CD4-positive, alpha-beta memory T cell (primary cell): ENCODE results near the gene SLC26A5. TPM values are rescaled to one million over a fixed set of nuclear protein-coding genes. Genes with fewer than 3 reads are reported as not detected.

Experiments used
- CTCF ChIA-PET: fragments of 350-600 bp; sonication (Branson Sonifier 250); formaldehyde crosslinking; loops from one replicate; lab custom pipeline; 2021; ENCODE audit warnings: inconsistent platforms; ENCODE audit not compliant: partially characterized antibody; lab: Charles Lee
- POLR2A ChIA-PET: fragments of 350-600 bp; sonication (Branson Sonifier 250); formaldehyde crosslinking; loops from one replicate; lab custom pipeline; 2021; ENCODE audit not compliant: partially characterized antibody; lab: Charles Lee
- DNase-seq, 5 donors: peaks; one replicate each; pipeline versions ENCODE4 v3.0.0 to v3.0.0-alpha.2; 2020 to 2022; ENCODE audit warnings: mixed read lengths in 1 of 5
- H3K27ac ChIP-seq: one replicate; pipeline ENCODE4 v1.7.0; 2013; ENCODE audit warnings: low read depth, low read length
- H3K27me3 ChIP-seq: 2 replicates; pipeline ENCODE4 v1.7.0; 2013; ENCODE audit warnings: mild to moderate bottlenecking, low read length, moderate library complexity; ENCODE audit not compliant: insufficient read depth
- H3K36me3 ChIP-seq: 2 replicates; pipeline ENCODE4 v1.7.0; 2013; ENCODE audit warnings: mild to moderate bottlenecking, low read length, moderate library complexity; ENCODE audit not compliant: insufficient read depth
- H3K4me1 ChIP-seq: 2 replicates; pipeline ENCODE4 v1.7.0; 2013; ENCODE audit warnings: mild to moderate bottlenecking, low read length, moderate library complexity; ENCODE audit not compliant: insufficient read depth
- H3K4me3 ChIP-seq, 2 donors: one replicate each; pipeline ENCODE4 v1.7.0; 2013; ENCODE audit warnings: low read length in 2 of 2, mild to moderate bottlenecking in 1 of 2
- H3K9me3 ChIP-seq, 2 donors: one replicate each; pipeline ENCODE4 v1.7.0; 2013; ENCODE audit warnings: low read length in 2 of 2, control low read depth in 1 of 2; ENCODE audit not compliant: control insufficient read depth in 1 of 2
- H3K27ac Mint-ChIP-seq, 7 donors: one replicate each; pipeline ENCODE4 v1.8.0; 2020 to 2021; ENCODE audit warnings: mixed read lengths in 7 of 7, mild to moderate bottlenecking in 6 of 7, inconsistent platforms in 3 of 7, moderate library complexity in 3 of 7
- H3K27me3 Mint-ChIP-seq, 2 donors: one replicate each; pipeline ENCODE4 v1.8.0; 2020 to 2021; ENCODE audit warnings: mixed read lengths in 2 of 2
- H3K36me3 Mint-ChIP-seq, 2 donors: one replicate each; pipeline ENCODE4 v1.8.0; 2020 to 2021; ENCODE audit warnings: mixed read lengths in 2 of 2, inconsistent platforms in 1 of 2, mild to moderate bottlenecking in 1 of 2
- H3K4me1 Mint-ChIP-seq, 4 donors: one replicate each; pipeline ENCODE4 v1.8.0; 2020 to 2021; ENCODE audit warnings: mixed read lengths in 4 of 4, mild to moderate bottlenecking in 1 of 4
- H3K4me3 Mint-ChIP-seq, 8 donors: one replicate each; pipeline ENCODE4 v1.8.0; 2020 to 2021; ENCODE audit warnings: mixed read lengths in 8 of 8, mild to moderate bottlenecking in 7 of 8, moderate library complexity in 6 of 8, inconsistent platforms in 3 of 8
- H3K9me3 Mint-ChIP-seq, 8 donors: one replicate each; pipeline ENCODE4 v1.8.0; 2020 to 2021; ENCODE audit warnings: mixed read lengths in 8 of 8, mild to moderate bottlenecking in 5 of 8, inconsistent platforms in 3 of 8, moderate library complexity in 1 of 8
- intact Hi-C: fragments of 100-400 bp; cut with micrococcal nuclease; formaldehyde crosslinking; loops from one replicate; pipeline ENCODE4 v1.15.1; 2023
- polyA plus RNA-seq, 2 donors: library from polyadenylated mRNA; unstranded; fragments of 300-500 nt; fragmentation: Illumina TruSeq; gene quantifications; one replicate each; pipeline ENCODE4 v1.2.3, GENCODE V29; 2021
- total RNA-seq, 2 experiments: library from RNA; stranded (reverse); gene quantifications; one replicate each; pipeline ENCODE4 v1.2.3, GENCODE V29; 2021

The SLC26A5 gene
- total and polyA plus RNA-seq, 4 experiments from 2014 or later = not detected

DNA sequence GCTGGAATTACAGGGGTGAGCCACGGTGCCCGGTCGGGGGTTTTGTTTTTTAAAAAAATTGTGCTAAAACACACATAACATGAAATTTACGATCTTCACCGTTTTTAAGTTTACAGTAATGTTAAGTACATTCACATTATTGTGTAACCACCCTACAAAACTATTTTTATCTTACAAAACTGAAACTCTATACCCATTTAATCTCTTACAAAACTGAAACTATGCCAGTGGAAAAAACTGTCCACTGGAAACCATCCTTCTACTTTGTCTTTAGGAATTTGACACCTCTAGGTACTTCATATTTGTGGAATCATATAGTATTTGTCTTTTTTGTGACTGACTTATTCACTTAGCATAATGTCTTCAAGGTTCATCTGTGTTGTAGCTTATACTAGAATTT, 99.6 kb downstream of the SLC26A5 start:
- H3K36me3 Mint-ChIP-seq = peaks cover 5 to 38% of the 10 kb centered on the region in 2 donors
- POLR2A ChIA-PET = interaction anchor here (1.2 to 1.6 kb wide), 2 partner anchors 22 to 31 kb away, joined by 3 to 4 read pairs; no protein-coding TSS in a partner anchor
- peaks cover 36 to 82% (median 62%) of the 10 kb centered on the region in 4 donors for H3K4me1 Mint-ChIP-seq
- DNase-seq = no peak
- H3K27me3 Mint-ChIP-seq = no peaks in the 10 kb centered on the region
- H3K27ac ChIP-seq = no peak overlapping the region
- peak overlapping the region in 3 of 7 donors; percentile 53 to 100 (median 99) for H3K27ac Mint-ChIP-seq
- no peak overlapping the region for H3K4me3 ChIP-seq
- peaks cover 2% of the 10 kb centered on the region for H3K36me3 ChIP-seq
- H3K9me3 ChIP-seq = no peaks in the 10 kb centered on the region
- no peaks in the 10 kb centered on the region for H3K27me3 ChIP-seq
- CTCF ChIA-PET = no interaction called here
- peaks cover 69% of the 10 kb centered on the region for H3K4me1 ChIP-seq
- H3K4me3 Mint-ChIP-seq = peak overlapping the region in 3 of 8 donors; percentile 58 to 100 (median 78)
- intact Hi-C loops = loop anchor here (2.0 to 5.0 kb wide), 2 partner anchors 14 to 199 kb away; partner anchors contain the start of gene NAPEPLD
- H3K9me3 Mint-ChIP-seq = peaks cover 0 to 1% (median 0%) of the 10 kb centered on the region in 8 donors

- ChIA-PET POLR2A (interaction anchor here (0.9 to 1.7 kb wide), 8 partner anchors 14 to 64 kb away, joined by 3 to 5 read pairs (median 3); no protein-coding TSS in a partner anchor), CTCF (no interaction called here)
- peak within 1 kb of the TSS; percentile 98 to 100 (median 99) for H3K4me3 Mint-ChIP-seq
- peak within 1 kb of the TSS; percentile 96 to 99 (median 98) for H3K27ac Mint-ChIP-seq
- Histone ChIP-seq H3K36me3 (peaks cover 17% of the 10 kb centered on the region), H3K27ac (peak within 1 kb of the TSS; percentile 82), H3K9me3 (no peaks in the 10 kb centered on the region), H3K4me1 (peaks cover 63% of the 10 kb centered on the region), H3K4me3 (peak within 1 kb of the TSS; percentile 70), H3K27me3 (no peaks in the 10 kb centered on the region)
- peak; percentile 85 to 91 (median 87) for DNase-seq
- intact Hi-C loops = loop anchor here (1.0 to 5.0 kb wide), 4 partner anchors 64 to 1668 kb away; partner anchors contain the start of genes FBXL13 and NAPEPLD
- H3K4me1 Mint-ChIP-seq = peaks cover 37 to 83% (median 63%) of the 10 kb centered on the region in 4 donors
- peaks cover 0 to 1% (median 0%) of the 10 kb centered on the region in 8 donors for H3K9me3 Mint-ChIP-seq
- peaks cover 20 to 49% of the 10 kb centered on the region in 2 donors for H3K36me3 Mint-ChIP-seq
- H3K27me3 Mint-ChIP-seq = no peaks in the 10 kb centered on the region
Measured at GRCh38 chr7:103344453-103345149, 101.4 kb downstream of the SLC26A5 start, which contains the start of gene DNAJC2. Gene DNAJC2, minus strand, starts transcription at chr7:103344767. Its CDS starts 145 bp downstream, at chr7:103344622.

- no peaks in the 10 kb centered on the region for H3K27me3 Mint-ChIP-seq
- Histone ChIP-seq H3K27ac (peak overlapping the region; percentile 82), H3K36me3 (peaks cover 22% of the 10 kb centered on the region), H3K4me1 (peaks cover 56% of the 10 kb centered on the region), H3K4me3 (peak overlapping the region; percentile 70), H3K9me3 (no peaks in the 10 kb centered on the region), H3K27me3 (no peaks in the 10 kb centered on the region)
- ChIA-PET CTCF (interaction anchor here (1.0 kb wide), 1 partner anchor 40 kb away, joined by 3 read pairs; no protein-coding TSS in a partner anchor), POLR2A (interaction anchor here (0.9 to 1.7 kb wide), 8 partner anchors 15 to 63 kb away, joined by 3 to 5 read pairs (median 3); no protein-coding TSS in a partner anchor)
- peak overlapping the region; percentile 96 to 99 (median 98) for H3K27ac Mint-ChIP-seq
- H3K9me3 Mint-ChIP-seq = peaks cover 0 to 1% (median 0%) of the 10 kb centered on the region in 8 donors
- peaks cover 37 to 82% (median 64%) of the 10 kb centered on the region in 4 donors for H3K4me1 Mint-ChIP-seq
- H3K36me3 Mint-ChIP-seq = peaks cover 27 to 55% of the 10 kb centered on the region in 2 donors
- H3K4me3 Mint-ChIP-seq = peak overlapping the region; percentile 98 to 100 (median 99)
- intact Hi-C loops = loop anchor here (1.0 to 2.0 kb wide), 3 partner anchors 64 to 1669 kb away; partner anchors contain the start of gene FBXL13
- peak in 3 of 5 donors; percentile 31 to 59 (median 32) for DNase-seq
Measured at GRCh38 chr7:103343758-103344452, 102.1 kb downstream of the SLC26A5 start.

- intact Hi-C loops = no loop called here
- peak overlapping the region; percentile 9 to 100 (median 99) for H3K4me3 Mint-ChIP-seq
- H3K4me3 ChIP-seq = peak overlapping the region in 1 of 2 donors; percentile 70
- H3K27ac ChIP-seq = peak overlapping the region; percentile 82
- no peaks in the 10 kb centered on the region for H3K9me3 ChIP-seq
- H3K27me3 Mint-ChIP-seq = no peaks in the 10 kb centered on the region
- peaks cover 27 to 53% of the 10 kb centered on the region in 2 donors for H3K36me3 Mint-ChIP-seq
- ChIA-PET POLR2A (interaction anchor here (1.1 to 1.7 kb wide), 3 partner anchors 15 to 47 kb away, joined by 3 to 5 read pairs (median 3); no protein-coding TSS in a partner anchor), CTCF (interaction anchor here (0.7 to 1.1 kb wide), 3 partner anchors 8 to 64 kb away, joined by 3 read pairs; no protein-coding TSS in a partner anchor)
- peaks cover 0 to 1% (median 0%) of the 10 kb centered on the region in 8 donors for H3K9me3 Mint-ChIP-seq
- H3K4me1 ChIP-seq = peaks cover 50% of the 10 kb centered on the region
- H3K36me3 ChIP-seq = peaks cover 22% of the 10 kb centered on the region
- H3K27me3 ChIP-seq = no peaks in the 10 kb centered on the region
- H3K4me1 Mint-ChIP-seq = peaks cover 32 to 76% (median 60%) of the 10 kb centered on the region in 4 donors
- DNase-seq = no peak
- peak overlapping the region in 6 of 7 donors; percentile 97 to 99 (median 98) for H3K27ac Mint-ChIP-seq
Measured at GRCh38 chr7:103343332-103343731, 102.7 kb downstream of the SLC26A5 start.

DNA sequence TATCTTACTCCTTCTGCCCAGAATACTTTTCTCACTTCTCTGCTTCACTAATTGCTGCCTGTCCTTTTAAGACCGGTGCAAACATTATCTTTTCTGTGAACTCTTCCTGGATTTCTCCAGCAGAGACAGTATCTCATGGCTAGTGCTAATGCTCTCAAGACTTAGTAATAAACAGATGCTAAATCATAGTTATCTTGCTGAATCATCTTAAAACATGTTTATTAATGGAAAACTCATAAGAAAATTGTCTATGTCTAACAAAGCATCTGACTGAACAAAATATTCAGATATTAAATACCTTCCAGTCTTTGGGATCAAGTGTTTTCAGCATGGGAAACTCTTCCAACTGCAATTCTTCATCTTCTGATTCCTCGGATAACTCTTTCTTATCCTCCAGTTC, 104.5 kb downstream of the SLC26A5 start:
- Histone ChIP-seq H3K9me3 (no peaks in the 10 kb centered on the region), H3K27me3 (no peaks in the 10 kb centered on the region), H3K4me1 (peaks cover 41% of the 10 kb centered on the region), H3K27ac (no peak overlapping the region), H3K4me3 (no peak overlapping the region), H3K36me3 (peaks cover 37% of the 10 kb centered on the region)
- Mint-ChIP-seq H3K4me3 (peak overlapping the region in 2 of 8 donors; percentile 2 to 20), H3K27ac (peak overlapping the region in 1 of 7 donors; percentile 63), H3K4me1 (peaks cover 23 to 61% (median 49%) of the 10 kb centered on the region in 4 donors), H3K27me3 (no peaks in the 10 kb centered on the region), H3K36me3 (peaks cover 39 to 59% of the 10 kb centered on the region in 2 donors), H3K9me3 (peaks cover 0 to 1% (median 0%) of the 10 kb centered on the region in 8 donors)
- DNase-seq = no peak
- CTCF ChIA-PET = no interaction called here
- POLR2A ChIA-PET = no interaction called here
- intact Hi-C loops = no loop called here

DNA sequence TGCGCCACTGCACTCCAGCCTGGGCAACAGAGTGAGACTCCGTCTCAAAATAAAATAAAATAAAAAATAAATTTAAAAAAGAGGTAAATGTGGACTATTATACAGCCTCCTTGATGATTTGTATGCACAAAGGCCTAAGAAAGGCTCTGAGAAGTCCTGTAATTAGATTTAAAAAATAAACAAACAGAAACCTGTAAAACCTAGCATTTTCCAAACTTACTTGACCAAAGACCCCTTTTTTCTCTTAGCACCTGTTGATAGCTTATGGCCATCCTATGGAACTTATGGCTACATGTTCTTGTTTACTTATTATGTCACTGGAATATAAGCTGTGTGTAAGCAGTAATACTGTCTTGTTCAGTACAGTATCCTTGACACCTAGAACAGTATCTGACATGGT, 107.1 kb downstream of the SLC26A5 start:
- H3K4me1 Mint-ChIP-seq = peaks cover 18 to 43% (median 37%) of the 10 kb centered on the region in 4 donors

More for the DNA sequence above, 107.1 kb downstream of the SLC26A5 start:
- DNase-seq = no peak
- Histone ChIP-seq H3K4me1 (peaks cover 32% of the 10 kb centered on the region), H3K36me3 (peaks cover 46% of the 10 kb centered on the region), H3K27me3 (no peaks in the 10 kb centered on the region), H3K4me3 (no peak overlapping the region), H3K9me3 (no peaks in the 10 kb centered on the region), H3K27ac (no peak overlapping the region)
- H3K27me3 Mint-ChIP-seq = no peaks in the 10 kb centered on the region
- peaks cover 39 to 59% of the 10 kb centered on the region in 2 donors for H3K36me3 Mint-ChIP-seq
- H3K9me3 Mint-ChIP-seq = no peaks in the 10 kb centered on the region
- POLR2A ChIA-PET = interaction anchor here (1.2 kb wide), 1 partner anchor 39 kb away, joined by 4 read pairs; no protein-coding TSS in a partner anchor
- CTCF ChIA-PET = no interaction called here
- H3K27ac Mint-ChIP-seq = peak overlapping the region in 1 of 7 donors; percentile 4
- H3K4me3 Mint-ChIP-seq = no peak overlapping the region
- intact Hi-C loops = no loop called here
